ENCODE results near the gene EAPP. TPM values are rescaled to one million over a fixed set of nuclear protein-coding genes. Genes with fewer than 3 reads are reported as not detected.
A peak's percentile ranks its signal among the peaks of the same experiment; 100 is the strongest.

EAPP gene
- total and polyA plus RNA-seq, 2 of the 13 experiments (the other 11 are each of a cell fraction or from before 2014, with no cell fraction given), result 68.7 to 110 TPM

DNA sequence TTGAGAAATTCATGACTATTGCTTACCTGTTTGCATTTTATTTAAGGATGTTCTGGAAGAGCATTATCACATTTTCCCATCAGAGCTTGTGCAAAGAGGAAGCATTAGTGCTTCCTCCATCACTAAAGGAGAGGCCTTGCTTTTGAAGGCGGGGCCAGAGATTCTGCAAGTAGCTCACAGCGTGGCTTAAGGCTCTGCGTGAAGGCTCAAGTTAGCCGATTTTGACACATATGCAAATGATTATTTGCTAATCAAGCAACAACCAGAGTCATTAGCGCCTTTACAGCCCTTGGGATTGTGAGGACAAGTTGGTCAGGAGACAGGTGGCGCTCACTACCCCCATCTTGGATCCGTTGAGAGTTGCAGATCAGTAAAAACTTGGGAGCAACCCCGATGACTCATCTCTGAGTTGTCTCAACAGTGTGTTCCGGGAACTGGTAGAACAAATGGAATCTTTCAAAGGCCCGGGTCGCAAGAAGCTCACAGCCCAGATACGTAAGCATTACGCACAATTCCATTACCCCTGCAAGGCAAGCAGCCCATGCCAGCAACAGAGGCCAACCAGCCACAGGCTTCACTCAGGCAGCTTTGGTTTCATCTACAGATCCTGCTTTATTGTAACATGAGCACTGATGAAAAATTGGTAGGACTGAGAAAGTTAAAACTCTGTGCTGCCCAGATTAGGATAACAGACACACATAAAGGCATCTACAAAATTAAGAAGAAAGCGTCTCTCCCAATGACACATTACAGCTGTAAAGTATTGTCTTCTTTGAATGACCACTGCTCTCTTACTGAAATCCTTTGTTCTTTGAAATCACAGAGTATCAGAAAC, 42.6 kb downstream of the EAPP start (continued):
- TF ChIP-seq, protein P1, sequence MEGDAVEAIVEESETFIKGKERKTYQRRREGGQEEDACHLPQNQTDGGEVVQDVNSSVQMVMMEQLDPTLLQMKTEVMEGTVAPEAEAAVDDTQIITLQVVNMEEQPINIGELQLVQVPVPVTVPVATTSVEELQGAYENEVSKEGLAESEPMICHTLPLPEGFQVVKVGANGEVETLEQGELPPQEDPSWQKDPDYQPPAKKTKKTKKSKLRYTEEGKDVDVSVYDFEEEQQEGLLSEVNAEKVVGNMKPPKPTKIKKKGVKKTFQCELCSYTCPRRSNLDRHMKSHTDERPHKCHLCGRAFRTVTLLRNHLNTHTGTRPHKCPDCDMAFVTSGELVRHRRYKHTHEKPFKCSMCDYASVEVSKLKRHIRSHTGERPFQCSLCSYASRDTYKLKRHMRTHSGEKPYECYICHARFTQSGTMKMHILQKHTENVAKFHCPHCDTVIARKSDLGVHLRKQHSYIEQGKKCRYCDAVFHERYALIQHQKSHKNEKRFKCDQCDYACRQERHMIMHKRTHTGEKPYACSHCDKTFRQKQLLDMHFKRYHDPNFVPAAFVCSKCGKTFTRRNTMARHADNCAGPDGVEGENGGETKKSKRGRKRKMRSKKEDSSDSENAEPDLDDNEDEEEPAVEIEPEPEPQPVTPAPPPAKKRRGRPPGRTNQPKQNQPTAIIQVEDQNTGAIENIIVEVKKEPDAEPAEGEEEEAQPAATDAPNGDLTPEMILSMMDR (CRISPR knock-in tag; IDR thresholded peaks at IDR 0.05), result peak; percentile 80
- TF ChIP-seq ZSCAN25 (CRISPR knock-in tag; IDR thresholded peaks at IDR 0.05) (peak; percentile 75; the same call in 1 of the 2 replicates), FLYWCH1 (CRISPR knock-in tag; IDR thresholded peaks at IDR 0.05) (no peak), ZBTB38 (CRISPR knock-in tag; IDR thresholded peaks at IDR 0.05) (peak; percentile 81), SOX5 (CRISPR knock-in tag; IDR thresholded peaks at IDR 0.05; ENCODE audit: borderline replicate concordance) (peak; percentile 80; the same call in 1 of the 2 replicates), SNAPC2 (CRISPR knock-in tag; IDR thresholded peaks at IDR 0.05) (peak; percentile 40), KDM2A (CRISPR knock-in tag; IDR thresholded peaks at IDR 0.05; ENCODE audit: borderline replicate concordance, low read depth) (peak; percentile 83)
- TF ChIP-seq, protein P2, sequence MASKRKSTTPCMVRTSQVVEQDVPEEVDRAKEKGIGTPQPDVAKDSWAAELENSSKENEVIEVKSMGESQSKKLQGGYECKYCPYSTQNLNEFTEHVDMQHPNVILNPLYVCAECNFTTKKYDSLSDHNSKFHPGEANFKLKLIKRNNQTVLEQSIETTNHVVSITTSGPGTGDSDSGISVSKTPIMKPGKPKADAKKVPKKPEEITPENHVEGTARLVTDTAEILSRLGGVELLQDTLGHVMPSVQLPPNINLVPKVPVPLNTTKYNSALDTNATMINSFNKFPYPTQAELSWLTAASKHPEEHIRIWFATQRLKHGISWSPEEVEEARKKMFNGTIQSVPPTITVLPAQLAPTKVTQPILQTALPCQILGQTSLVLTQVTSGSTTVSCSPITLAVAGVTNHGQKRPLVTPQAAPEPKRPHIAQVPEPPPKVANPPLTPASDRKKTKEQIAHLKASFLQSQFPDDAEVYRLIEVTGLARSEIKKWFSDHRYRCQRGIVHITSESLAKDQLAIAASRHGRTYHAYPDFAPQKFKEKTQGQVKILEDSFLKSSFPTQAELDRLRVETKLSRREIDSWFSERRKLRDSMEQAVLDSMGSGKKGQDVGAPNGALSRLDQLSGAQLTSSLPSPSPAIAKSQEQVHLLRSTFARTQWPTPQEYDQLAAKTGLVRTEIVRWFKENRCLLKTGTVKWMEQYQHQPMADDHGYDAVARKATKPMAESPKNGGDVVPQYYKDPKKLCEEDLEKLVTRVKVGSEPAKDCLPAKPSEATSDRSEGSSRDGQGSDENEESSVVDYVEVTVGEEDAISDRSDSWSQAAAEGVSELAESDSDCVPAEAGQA (IDR thresholded peaks at IDR 0.05; ENCODE audit: low read depth), result peak; percentile 88
- TF ChIP-seq, protein P2 (CRISPR knock-in tag; IDR thresholded peaks at IDR 0.05; ENCODE audit: borderline replicate concordance), result no peak
- TF ChIP-seq, protein P3, sequence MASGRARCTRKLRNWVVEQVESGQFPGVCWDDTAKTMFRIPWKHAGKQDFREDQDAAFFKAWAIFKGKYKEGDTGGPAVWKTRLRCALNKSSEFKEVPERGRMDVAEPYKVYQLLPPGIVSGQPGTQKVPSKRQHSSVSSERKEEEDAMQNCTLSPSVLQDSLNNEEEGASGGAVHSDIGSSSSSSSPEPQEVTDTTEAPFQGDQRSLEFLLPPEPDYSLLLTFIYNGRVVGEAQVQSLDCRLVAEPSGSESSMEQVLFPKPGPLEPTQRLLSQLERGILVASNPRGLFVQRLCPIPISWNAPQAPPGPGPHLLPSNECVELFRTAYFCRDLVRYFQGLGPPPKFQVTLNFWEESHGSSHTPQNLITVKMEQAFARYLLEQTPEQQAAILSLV (CRISPR knock-in tag; IDR thresholded peaks at IDR 0.05; ENCODE audit: borderline replicate concordance), result no peak
- TF ChIP-seq, protein P4, sequence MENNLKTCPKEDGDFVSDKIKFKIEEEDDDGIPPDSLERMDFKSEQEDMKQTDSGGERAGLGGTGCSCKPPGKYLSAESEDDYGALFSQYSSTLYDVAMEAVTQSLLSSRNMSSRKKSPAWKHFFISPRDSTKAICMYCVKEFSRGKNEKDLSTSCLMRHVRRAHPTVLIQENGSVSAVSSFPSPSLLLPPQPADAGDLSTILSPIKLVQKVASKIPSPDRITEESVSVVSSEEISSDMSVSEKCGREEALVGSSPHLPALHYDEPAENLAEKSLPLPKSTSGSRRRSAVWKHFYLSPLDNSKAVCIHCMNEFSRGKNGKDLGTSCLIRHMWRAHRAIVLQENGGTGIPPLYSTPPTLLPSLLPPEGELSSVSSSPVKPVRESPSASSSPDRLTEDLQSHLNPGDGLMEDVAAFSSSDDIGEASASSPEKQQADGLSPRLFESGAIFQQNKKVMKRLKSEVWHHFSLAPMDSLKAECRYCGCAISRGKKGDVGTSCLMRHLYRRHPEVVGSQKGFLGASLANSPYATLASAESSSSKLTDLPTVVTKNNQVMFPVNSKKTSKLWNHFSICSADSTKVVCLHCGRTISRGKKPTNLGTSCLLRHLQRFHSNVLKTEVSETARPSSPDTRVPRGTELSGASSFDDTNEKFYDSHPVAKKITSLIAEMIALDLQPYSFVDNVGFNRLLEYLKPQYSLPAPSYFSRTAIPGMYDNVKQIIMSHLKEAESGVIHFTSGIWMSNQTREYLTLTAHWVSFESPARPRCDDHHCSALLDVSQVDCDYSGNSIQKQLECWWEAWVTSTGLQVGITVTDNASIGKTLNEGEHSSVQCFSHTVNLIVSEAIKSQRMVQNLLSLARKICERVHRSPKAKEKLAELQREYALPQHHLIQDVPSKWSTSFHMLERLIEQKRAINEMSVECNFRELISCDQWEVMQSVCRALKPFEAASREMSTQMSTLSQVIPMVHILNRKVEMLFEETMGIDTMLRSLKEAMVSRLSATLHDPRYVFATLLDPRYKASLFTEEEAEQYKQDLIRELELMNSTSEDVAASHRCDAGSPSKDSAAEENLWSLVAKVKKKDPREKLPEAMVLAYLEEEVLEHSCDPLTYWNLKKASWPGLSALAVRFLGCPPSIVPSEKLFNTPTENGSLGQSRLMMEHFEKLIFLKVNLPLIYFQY (CRISPR knock-in tag; IDR thresholded peaks at IDR 0.05; ENCODE audit: borderline replicate concordance), result no peak
